ENCODE measurements around the gene PTGES. TPM values are rescaled to one million over a fixed set of nuclear protein-coding genes. Genes with fewer than 3 reads are reported as not detected.
"Not testable (repeated sequence)": the region's sequence is repeated elsewhere in the genome, so short reads cannot be mapped to it uniquely, and the experiment has no call there.

Gene PTGES
- total RNA-seq, 1 donor from 2014 or later: 29.1 TPM

GRCh38 chr9:129765764-129766317 is 13.0 kb upstream of the PTGES start:
- no peaks in the 10 kb centered on the region for H3K36me3 Mint-ChIP-seq
- H3K4me3 Mint-ChIP-seq: no peak overlapping the region
- no peak overlapping the region for H3K27ac Mint-ChIP-seq
- no peak for DNase-seq (ENCODE audit: extremely low spot score, unreplicated experiment)
- peaks cover 22% of the 10 kb centered on the region for H3K4me1 Mint-ChIP-seq (ENCODE audit: unreplicated experiment)
- no peak for TF ChIP-seq CTCF (conservative IDR thresholded peaks at IDR 0.05)
- H3K27me3 Mint-ChIP-seq: no peaks in the 10 kb centered on the region
- no peaks in the 10 kb centered on the region for H3K9me3 Mint-ChIP-seq

GRCh38 chr9:129762985-129763926 is 10.4 kb upstream of the PTGES start:
- Mint-ChIP-seq H3K4me3 (peak overlapping the region; percentile 31), H3K27ac (peak overlapping the region; percentile 96), H3K9me3 (no peaks in the 10 kb centered on the region), H3K4me1 (ENCODE audit: unreplicated experiment) (peaks cover 23% of the 10 kb centered on the region), H3K36me3 (no peaks in the 10 kb centered on the region), H3K27me3 (no peaks in the 10 kb centered on the region)
- TF ChIP-seq CTCF (conservative IDR thresholded peaks at IDR 0.05): no peak
- no peak for DNase-seq (ENCODE audit: extremely low spot score, unreplicated experiment)

GRCh38 chr9:129762370-129762984 is 9.6 kb upstream of the PTGES start:
- H3K36me3 Mint-ChIP-seq; H3K27me3 Mint-ChIP-seq; DNase-seq (ENCODE audit: extremely low spot score, unreplicated experiment); H3K9me3 Mint-ChIP-seq: not testable (repeated sequence)
- Mint-ChIP-seq H3K4me1 (ENCODE audit: unreplicated experiment) (peaks cover 27% of the 10 kb centered on the region), H3K27ac (peak overlapping the region; percentile 96), H3K4me3 (peak overlapping the region; percentile 31)

- Mint-ChIP-seq H3K27ac (peak overlapping the region; percentile 96), H3K4me3 (peak overlapping the region; percentile 53), H3K4me1 (ENCODE audit: unreplicated experiment) (peaks cover 27% of the 10 kb centered on the region), H3K36me3 (no peaks in the 10 kb centered on the region), H3K27me3 (no peaks in the 10 kb centered on the region), H3K9me3 (no peaks in the 10 kb centered on the region)
- no peak for TF ChIP-seq CTCF (conservative IDR thresholded peaks at IDR 0.05)
- no peak for DNase-seq (ENCODE audit: extremely low spot score, unreplicated experiment)
Measured at GRCh38 chr9:129761901-129762369, 9.1 kb upstream of the PTGES start.

- Mint-ChIP-seq H3K36me3 (no peaks in the 10 kb centered on the region), H3K4me3 (no peak overlapping the region), H3K4me1 (ENCODE audit: unreplicated experiment) (peaks cover 27% of the 10 kb centered on the region), H3K9me3 (no peaks in the 10 kb centered on the region), H3K27ac (peak overlapping the region; percentile 96), H3K27me3 (no peaks in the 10 kb centered on the region)
- no peak for DNase-seq (ENCODE audit: extremely low spot score, unreplicated experiment)
- no peak for TF ChIP-seq CTCF (conservative IDR thresholded peaks at IDR 0.05)
Measured at GRCh38 chr9:129761293-129761900, 8.6 kb upstream of the PTGES start.

GRCh38 chr9:129760784-129761183 is 7.9 kb upstream of the PTGES start:
- not testable (repeated sequence) for H3K27me3 Mint-ChIP-seq; DNase-seq (ENCODE audit: extremely low spot score, unreplicated experiment); H3K27ac Mint-ChIP-seq; H3K4me3 Mint-ChIP-seq; H3K36me3 Mint-ChIP-seq; H3K9me3 Mint-ChIP-seq
- peaks cover 27% of the 10 kb centered on the region for H3K4me1 Mint-ChIP-seq (ENCODE audit: unreplicated experiment)

Data from type B pancreatic cell (in vitro differentiated cells).